ENCODE results near the gene AP1M2.
A peak's percentile ranks its signal among the peaks of the same experiment; 100 is the strongest.
"Not testable (repeated sequence)": the region's sequence is repeated elsewhere in the genome, so short reads cannot be mapped to it uniquely, and the experiment has no call there.

The AP1M2 gene

DNA sequence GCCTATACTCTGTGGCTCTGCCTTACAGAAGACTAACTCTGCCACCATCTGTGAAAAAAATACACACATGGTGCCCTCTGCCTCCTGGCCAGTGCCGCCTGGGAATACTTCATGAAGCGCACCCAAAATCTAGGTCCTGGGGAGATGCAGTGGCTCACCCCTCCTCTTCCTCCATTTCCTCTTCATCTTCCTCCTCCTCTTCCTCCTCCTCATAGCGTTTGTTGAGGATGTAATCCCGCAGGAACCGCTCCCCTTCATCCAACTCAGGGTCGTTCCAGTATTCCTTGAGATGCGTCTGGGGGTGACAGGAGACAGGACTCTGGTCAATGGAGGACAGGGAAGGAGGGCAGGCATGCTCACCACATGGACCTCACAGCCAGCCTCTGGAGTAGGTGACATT is 27.0 kb downstream of the AP1M2 start:
- DNase-seq = no peak

DNA sequence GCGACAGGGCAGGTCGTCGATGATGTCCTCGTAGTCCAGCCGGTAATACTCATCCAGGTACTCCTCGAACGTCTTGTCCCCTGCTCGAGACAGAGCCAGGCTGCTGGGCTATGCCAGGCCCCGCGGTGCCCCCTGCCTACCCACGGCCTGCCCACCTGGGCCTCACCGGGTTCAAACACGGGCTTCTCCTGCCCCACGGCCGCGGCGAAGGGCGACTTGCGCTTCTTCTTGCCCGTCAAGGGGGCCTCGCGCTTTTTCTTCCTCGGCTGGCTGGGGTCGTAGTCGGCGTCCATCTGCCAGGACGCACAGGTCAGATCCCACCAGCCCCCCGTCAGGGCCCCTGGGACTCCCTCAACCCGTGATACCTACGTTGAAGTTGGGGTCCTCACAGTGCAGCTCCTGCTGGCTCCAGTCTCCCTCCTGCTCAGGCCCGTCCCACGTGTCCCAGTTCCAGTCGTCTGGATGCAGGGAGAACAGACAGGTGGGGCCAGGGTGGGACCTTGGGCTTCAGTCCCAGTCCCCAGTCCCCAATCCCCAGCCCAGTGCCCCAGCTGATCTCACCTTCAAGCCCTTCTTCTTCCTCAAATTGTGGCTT is 29.4 kb downstream of the AP1M2 start:
- DNase-seq = no peak

- DNase-seq = no peak
These were observed 31.5 kb downstream of the AP1M2 start for GRCh38 chr19:10555610-10555973.

DNA sequence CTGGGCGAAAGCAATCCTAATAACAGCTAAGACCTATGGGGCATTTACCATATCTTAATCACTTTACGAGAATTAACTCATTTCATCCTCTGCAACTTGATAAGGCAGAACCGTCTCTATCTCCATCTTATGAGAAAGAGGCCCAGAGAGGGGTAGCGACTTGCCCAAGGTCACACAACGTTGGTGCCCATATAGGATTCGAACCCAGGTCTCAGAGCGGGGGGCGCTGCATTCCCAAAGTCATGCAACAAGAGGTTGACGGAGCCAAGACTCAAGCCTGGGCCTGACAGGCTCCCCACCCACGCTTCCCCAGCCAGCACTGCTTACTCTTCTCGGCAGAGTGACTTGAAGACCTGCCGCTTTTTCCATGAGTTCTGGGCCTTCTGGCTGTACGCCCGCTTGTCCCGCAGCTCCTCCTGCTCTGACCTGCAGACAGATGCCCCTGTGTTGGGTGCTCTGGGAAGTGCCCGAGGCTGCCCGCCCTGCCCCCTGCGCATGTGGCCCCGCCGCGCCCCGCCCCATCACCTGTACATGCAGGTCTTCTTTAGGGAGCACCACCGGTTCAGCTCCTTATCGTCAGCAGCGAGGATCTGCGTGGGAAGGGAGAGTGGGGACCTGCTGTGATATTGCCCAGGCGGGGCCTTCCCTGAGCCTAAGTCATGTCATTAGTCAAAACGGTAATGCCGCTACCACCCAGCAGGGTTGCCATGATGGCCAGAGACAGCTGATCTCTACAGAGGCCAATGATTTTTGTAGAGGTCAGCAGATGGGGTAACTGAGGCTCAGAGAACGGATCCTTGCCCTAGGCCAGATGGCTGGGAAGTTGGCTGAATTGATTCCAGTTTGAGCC is 32.1 kb downstream of the AP1M2 start:
- no peak for DNase-seq

DNA sequence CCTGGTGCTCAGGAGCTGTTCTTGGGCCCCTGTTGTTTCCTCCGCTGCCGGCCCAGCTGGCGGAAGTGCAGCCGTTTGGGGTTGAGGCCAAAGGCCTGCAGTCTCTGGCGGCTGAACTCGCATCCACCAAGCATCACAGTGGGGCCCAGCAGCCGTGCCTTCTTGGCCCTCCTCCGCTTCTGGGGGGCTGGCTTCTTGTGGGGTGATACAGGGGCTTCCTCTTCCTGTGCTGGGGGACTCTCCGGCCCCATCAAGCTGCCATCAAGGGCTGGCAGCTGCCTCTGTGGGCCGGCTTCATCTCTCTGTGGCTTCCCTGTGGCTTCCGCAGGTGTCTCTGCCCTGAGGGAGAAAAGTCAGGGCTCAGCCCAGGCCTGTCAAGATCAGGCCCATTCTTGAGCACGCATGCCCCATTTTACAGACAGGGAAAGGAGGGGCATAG is 33.1 kb downstream of the AP1M2 start:
- no peak for DNase-seq

DNA sequence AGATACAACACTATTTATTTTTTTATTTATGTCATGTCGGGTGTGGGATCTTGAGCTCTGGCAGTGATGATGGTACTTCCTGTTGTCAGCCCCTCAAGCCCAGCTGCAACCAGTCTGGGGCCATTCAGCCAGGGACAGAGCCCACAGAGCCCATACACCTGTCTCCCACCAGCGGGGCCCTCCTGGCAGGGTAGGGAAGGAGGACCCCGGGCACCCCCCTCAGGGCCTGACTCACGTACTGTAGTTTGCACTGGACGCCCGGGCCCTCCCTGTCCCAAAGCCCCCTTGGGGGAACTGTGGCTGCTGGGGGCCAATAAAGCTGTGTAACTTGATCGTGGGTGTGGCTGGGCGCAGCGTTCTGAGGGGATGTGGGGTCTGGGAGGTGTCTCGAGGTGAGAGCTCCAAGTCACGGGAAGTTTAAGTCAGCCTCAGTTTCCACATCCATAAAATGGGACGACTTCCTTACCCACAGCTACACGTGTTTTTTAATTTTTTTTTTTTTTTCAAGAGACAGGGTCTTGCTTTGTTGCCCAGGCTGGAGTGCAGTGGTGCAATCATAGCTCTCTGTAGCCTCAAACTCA is 33.9 kb downstream of the AP1M2 start:
- no peak for DNase-seq

- DNase-seq = no peak
These were observed 34.5 kb downstream of the AP1M2 start for GRCh38 chr19:10552510-10553053.

- peak; percentile 36 for DNase-seq
These were observed 35.3 kb downstream of the AP1M2 start for GRCh38 chr19:10551698-10552301.

GRCh38 chr19:10551006-10551405 is 36.1 kb downstream of the AP1M2 start:
- DNase-seq = not testable (repeated sequence)

DNA sequence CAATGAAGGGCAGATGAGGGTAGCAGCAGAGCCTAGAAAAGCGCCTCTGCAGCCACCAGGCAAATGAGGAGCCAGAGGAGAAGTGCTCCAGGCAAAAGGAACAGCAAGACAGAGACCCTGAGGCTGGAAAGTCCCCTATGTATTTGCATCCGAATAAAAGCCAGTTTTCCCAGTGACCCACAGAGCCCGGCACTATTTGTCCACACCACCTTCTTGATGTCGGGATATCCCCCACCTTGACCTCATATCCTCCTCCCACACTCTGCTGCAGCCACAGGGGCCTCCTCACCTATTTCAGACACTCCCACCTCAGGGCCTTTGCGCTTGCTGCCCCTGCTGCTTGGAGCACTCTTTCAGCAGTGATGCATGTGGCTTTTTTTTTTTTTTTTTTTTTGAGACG is 36.8 kb downstream of the AP1M2 start:
- DNase-seq = no peak

DNA sequence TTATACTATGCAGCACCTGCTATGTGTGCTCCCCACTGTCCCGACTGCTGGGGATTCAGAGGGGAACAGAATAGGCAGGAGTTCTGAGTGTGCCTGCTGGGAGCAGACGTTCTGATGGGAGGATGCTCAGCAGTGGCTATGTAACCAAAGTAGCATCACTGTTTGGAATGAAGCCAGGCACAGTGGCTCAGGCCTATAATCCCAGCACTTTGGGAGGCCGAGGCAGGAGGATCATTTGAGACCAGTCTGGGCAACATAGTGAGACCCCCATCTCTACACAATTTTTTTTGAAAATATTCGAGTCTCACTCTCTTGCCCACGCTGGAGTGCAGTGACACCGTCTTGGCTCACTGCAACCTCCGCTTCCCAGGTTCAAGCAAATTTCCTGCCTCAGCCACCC is 37.4 kb downstream of the AP1M2 start:
- DNase-seq = no peak

DNA sequence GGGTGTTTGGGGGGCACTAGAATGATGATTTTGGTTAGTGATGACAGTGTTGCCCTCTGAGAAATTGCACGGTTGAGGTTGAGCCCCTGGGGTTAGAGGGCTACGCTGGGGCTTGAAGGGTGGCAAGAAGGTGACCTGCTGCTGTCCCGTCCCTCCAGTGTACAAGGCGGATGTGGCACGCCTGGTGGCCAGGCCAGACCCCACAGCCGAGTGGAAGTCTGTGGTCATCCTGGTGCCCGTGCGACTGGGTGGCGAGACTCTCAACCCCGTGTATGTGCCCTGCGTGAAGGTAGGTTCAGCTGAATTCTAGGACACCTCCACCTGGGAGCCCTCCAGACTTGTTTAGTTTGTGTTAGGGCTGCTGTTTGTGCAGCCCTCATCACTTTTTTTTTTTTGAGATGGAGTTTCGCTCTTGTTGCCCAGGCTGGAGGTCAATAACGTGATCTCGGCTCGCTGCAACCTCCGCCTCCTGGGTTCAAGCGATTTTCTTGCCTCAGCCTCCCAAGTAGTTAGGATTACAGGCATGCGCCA is 38.3 kb downstream of the AP1M2 start:
- DNase-seq = no peak

DNA sequence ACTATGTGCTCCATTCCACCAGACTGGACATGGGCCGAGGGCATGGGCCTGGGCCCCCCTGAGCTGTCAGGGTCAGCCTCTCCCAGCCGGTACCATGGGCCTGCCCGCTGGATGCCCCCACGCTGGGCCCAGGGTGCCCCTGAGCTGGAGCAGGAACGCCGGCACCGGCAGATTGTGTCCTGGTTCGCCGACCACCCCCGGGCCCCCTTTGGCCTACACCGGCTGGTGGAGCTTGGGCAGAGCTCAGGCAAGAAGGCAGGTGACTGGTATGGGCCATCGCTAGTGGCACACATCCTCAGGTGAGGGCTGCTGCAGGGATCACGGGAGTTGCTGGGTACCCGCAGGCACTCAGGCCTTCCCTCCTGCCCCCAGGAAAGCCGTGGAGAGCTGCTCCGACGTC is 40.3 kb downstream of the AP1M2 start:
- DNase-seq = no peak

GRCh38 chr19:10544753-10545251 is 42.3 kb downstream of the AP1M2 start:
- DNase-seq = no peak

- DNase-seq = no peak
These were observed 42.8 kb downstream of the AP1M2 start for GRCh38 chr19:10544242-10544752.

DNA sequence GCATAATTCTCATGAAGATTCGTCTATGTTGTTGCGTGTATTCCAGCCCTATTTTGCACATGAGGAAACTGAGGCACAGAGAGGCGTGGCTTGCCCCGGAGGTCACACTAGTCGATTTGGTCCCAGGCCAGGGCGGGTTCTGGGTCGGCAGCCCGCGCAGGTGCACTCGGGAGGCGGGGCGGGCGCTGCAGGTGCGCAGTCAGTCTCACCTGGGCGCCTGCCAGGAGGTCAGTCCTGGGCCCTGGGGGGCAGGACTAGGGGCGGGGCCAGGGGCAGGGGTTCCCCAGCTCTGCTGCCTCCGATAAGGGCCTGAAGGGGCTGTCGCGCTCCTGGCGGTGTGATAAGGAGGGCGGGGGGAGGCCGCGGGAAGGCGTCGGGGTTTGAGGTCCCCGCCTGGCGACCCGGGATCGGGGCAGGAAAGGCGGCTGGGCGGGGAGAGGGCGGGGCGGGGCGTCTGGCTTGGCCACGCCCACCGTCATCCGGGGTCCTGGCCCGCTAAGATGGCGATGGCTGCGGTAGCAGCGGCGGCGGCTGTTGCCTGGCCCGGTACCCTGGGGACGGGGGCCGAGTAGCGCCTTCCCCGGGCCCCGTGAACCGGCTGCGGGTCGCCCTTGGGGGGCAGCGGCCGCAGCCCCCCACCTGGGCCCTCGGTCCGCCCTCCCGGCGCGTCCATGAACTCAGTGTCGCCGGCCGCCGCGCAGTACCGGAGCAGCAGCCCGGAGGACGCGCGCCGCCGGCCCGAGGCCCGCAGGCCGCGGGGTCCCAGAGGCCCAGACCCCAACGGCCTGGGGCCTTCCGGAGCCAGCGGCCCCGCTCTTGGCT is 43.5 kb downstream of the AP1M2 start, which contains the start of gene ATG4D:
Gene ATG4D (plus strand): TSS at position 485 of the 822 bp plus-strand sequence. CDS start 187 bp downstream, at position 672.
- peak; percentile 91 for DNase-seq

DNA sequence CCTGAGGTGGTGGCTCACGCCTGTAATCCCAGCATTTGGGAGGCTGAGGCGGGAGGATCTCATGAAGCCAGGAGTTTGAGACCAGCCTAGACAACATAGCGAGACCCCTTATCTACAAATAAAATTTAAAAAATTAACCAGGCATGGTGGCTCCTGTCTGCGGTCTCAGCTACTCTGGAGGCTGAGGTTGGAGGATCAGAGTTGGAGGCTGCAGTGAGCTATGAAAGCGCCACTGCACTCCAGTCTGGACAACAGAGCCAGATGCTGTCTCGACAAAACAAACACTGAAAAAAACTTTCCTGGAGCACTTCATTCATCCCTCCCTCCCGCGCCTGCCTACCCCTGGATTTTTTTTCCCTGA is 44.1 kb downstream of the AP1M2 start:
- DNase-seq = peak; percentile 82

- not testable (repeated sequence) for DNase-seq
These were observed 48.1 kb downstream of the AP1M2 start for GRCh38 chr19:10539016-10539415.

DNA sequence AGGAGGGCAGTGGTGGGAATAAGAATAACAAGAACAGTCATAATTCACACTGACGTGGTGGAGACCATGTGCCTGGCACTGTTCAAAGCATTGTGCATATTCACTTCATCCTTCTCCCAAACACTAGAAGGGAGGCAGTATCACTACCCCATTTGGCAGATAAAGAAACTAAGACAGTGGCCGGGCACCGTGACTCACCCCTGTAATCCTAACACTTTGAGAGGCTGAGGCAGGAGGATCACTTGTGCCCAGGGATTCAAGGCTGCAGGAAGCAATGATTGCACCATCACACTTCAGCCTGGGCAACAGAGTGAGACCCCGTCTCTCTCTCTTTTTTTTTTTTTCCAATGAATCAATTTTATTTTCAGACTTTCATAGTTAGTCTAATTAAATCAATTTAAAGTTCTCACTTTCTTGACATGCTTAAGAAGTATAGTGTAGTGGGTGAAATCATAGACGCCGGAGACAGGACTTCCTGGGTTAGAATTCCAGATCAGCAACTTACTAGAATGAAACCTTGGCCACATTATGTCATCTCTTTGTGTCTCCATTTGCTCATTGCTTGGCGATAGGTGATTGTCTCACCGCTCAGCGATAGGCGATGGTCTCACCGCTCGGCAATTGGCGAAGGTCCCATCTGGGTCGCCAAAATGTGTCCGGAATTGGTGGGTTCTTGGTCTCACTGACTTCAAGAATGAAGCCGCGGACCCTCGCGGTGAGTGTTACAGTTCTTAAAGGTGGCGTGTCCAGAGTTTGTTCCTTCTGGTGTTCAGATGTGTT is 48.7 kb downstream of the AP1M2 start:
- DNase-seq = no peak

GRCh38 chr19:10537668-10538067 is 49.4 kb downstream of the AP1M2 start:
- no peak for DNase-seq

DNA sequence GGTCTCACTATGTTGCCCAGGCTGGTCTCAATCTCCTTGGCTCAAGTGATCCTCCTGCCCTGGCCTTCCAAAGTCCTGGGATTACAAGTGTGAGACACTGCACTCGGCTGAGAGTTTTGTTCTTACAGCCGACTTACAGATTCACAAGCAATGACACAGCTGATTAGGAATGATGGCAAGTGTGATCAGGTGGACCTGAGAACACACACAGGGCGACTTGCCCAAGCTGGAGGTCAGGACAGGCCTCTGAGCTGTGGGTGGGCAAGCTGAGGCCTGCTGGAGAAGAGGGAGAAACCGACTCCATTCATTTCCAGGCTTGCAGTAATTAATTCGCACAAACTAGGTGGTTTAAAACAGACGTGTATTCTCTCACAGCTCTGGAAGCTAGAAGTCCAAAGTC is 51.5 kb downstream of the AP1M2 start:
- no peak for DNase-seq
